Sigmoid colon (tissue), 3 donors: Measurements from ENCODE around the gene KCNH8.

Experiments
- POLR2A ChIP-seq, 2 donors: fragments of 450-650 bp; IDR thresholded peaks; one replicate each; pipeline ENCODE4 v1.6.1; 2016; ENCODE audit warnings: antibody characterized with exemption in 2 of 2, mild to moderate bottlenecking in 2 of 2, moderate library complexity in 2 of 2
- TF ChIP-seq, protein P1 (sequence below), 4 experiments: fragments of 450-650 bp in 3 of 4; fragments of 200-600 bp in 1 of 4; IDR thresholded peaks; one replicate each; pipeline ENCODE4 v1.5.1; 2016 to 2019; ENCODE audit warnings: antibody characterized with exemption in 4 of 4, mild to moderate bottlenecking in 3 of 4, moderate library complexity in 2 of 4

DNA sequence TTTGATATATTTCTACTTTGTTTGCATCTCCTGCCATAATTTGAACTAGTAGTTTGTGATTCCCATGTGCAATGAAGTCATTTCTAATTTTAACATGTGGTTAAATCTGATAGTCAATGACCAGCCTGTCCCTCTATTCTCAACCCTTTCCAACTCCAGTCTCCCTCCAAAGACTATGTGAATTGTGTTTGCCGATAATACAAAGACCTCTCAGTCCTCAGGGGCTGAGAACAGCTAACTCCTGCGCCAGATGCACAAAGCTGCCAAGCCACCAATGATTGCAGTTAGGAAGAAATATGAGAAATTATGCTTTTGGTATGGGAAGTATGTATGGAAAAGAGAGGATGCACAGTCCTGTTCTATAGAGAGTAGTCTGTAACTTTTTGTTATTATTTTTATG lies 54.0 kb downstream of the KCNH8 start:
- TF ChIP-seq, protein P1, sequence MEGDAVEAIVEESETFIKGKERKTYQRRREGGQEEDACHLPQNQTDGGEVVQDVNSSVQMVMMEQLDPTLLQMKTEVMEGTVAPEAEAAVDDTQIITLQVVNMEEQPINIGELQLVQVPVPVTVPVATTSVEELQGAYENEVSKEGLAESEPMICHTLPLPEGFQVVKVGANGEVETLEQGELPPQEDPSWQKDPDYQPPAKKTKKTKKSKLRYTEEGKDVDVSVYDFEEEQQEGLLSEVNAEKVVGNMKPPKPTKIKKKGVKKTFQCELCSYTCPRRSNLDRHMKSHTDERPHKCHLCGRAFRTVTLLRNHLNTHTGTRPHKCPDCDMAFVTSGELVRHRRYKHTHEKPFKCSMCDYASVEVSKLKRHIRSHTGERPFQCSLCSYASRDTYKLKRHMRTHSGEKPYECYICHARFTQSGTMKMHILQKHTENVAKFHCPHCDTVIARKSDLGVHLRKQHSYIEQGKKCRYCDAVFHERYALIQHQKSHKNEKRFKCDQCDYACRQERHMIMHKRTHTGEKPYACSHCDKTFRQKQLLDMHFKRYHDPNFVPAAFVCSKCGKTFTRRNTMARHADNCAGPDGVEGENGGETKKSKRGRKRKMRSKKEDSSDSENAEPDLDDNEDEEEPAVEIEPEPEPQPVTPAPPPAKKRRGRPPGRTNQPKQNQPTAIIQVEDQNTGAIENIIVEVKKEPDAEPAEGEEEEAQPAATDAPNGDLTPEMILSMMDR (IDR thresholded peaks at IDR 0.05): no peak
- no peak for TF ChIP-seq POLR2A (IDR thresholded peaks at IDR 0.05)
